Kidney epithelial cell (primary cell): ENCODE results near the gene BTBD9. TPM values are rescaled to one million over a fixed set of nuclear protein-coding genes. Genes with fewer than 3 reads are reported as not detected.

Experiments used
- DNase-seq: peaks from one replicate; pipeline ENCODE4 v3.0.0-alpha.2; 2010; ENCODE audit warnings: low read depth
- H3K27me3 ChIP-seq: 2 replicates; pipeline ENCODE4 v1.6.0; 2011; ENCODE audit warnings: low read length; ENCODE audit not compliant: control insufficient read depth, insufficient read depth
- H3K36me3 ChIP-seq: 2 replicates; pipeline ENCODE4 v1.5.1; 2011; ENCODE audit warnings: low read length; ENCODE audit not compliant: control insufficient read depth, insufficient read depth
- H3K4me3 ChIP-seq: 2 replicates; pipeline ENCODE4 v1.5.1; 2011; ENCODE audit warnings: low read depth, mild to moderate bottlenecking, control low read depth, low read length
- total RNA-seq: library from RNA; depleted of rRNA; stranded (reverse); fragments of >200 nt; gene quantifications from 2 replicates; pipeline ENCODE4 v1.2.3, GENCODE V29; 2015
- TF ChIP-seq, protein P1 (sequence below): IDR thresholded peaks from 2 replicates; pipeline ENCODE4 v1.5.1; 2011; ENCODE audit warnings: mild to moderate bottlenecking, moderate library complexity, low read length, control low read depth, inconsistent platforms; ENCODE audit not compliant: insufficient read depth, poor library complexity, severe bottlenecking

Gene BTBD9
- total RNA-seq, 1 donor from 2014 or later = 7.3 TPM

DNA sequence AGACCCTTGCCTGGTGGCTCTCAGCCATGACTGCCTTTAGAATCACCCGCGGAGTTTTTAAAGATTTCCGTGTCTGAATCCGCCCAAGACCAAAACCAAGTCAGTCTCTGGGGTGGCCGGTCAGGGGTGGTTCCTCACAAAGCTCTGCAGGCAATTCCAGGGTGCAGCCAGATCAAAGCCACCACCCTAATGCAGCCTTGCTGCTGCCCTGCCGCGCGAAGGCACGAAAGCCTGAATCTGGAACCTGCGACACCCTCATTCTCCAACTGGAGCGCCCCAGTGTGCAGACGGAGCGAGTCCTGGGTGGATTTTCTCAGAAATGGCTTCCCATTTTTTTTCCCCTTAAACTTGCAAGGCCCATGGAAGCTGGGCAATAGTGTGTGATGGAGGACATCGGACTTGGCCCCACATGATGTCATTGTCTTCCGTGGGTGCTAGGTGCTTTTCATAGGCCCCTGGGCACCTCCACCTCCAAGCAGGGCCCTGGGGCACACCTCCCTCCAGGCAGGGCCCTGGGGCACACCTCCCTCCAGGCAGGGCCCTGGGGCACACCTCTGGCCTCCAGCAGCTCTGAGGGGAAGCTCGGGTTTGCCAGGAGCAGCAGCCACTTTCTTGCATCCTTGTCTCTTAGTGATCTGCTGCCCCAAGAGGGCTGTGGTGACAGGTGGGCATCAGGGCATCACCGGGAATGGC, 477.1 kb downstream of the BTBD9 start:
- no peaks in the 10 kb centered on the region for H3K27me3 ChIP-seq
- DNase-seq = no peak
- no peak overlapping the region for H3K4me3 ChIP-seq
- H3K36me3 ChIP-seq = no peaks in the 10 kb centered on the region
- TF ChIP-seq, protein P1, sequence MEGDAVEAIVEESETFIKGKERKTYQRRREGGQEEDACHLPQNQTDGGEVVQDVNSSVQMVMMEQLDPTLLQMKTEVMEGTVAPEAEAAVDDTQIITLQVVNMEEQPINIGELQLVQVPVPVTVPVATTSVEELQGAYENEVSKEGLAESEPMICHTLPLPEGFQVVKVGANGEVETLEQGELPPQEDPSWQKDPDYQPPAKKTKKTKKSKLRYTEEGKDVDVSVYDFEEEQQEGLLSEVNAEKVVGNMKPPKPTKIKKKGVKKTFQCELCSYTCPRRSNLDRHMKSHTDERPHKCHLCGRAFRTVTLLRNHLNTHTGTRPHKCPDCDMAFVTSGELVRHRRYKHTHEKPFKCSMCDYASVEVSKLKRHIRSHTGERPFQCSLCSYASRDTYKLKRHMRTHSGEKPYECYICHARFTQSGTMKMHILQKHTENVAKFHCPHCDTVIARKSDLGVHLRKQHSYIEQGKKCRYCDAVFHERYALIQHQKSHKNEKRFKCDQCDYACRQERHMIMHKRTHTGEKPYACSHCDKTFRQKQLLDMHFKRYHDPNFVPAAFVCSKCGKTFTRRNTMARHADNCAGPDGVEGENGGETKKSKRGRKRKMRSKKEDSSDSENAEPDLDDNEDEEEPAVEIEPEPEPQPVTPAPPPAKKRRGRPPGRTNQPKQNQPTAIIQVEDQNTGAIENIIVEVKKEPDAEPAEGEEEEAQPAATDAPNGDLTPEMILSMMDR = no peak

DNA sequence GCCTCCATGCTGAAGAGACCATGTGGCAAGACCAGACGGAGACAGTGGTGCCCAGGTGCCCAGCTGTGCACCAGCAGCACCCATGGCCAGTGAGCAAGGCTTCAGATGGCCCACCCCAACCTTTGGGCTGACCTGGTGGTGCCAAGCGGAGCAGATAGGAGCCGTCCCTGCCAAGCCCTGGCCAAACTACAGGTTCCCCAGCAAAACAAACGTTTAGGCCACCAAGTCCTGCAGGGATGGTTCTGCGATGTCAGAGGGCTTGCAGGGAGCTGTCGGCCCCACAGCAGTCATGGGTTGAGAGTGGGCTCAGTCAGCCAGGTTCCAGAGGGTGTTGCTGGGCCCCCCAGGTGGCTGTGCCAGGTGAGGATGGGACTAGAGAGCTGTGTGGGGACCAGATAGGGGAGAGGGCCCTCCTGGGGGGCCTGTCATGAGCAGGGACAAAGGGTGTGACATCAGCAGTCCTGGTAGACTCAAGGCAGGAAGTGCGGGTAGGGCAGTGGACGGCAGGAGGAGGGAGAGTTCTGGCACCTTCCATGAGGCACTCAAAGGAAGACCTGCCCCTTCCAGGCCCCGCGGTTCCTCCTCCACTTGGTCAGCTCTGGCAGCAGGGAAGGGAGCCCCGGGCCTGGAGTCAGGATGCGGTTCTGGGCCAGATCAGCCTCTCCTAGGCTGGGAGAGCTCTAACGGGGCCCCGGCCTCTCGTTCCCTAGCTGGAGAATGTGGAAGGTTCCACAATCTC, 477.8 kb downstream of the BTBD9 start:
- no peak for DNase-seq
- Histone ChIP-seq H3K36me3 (no peaks in the 10 kb centered on the region), H3K4me3 (no peak overlapping the region), H3K27me3 (no peaks in the 10 kb centered on the region)
- TF ChIP-seq, protein P1 = no peak

DNA sequence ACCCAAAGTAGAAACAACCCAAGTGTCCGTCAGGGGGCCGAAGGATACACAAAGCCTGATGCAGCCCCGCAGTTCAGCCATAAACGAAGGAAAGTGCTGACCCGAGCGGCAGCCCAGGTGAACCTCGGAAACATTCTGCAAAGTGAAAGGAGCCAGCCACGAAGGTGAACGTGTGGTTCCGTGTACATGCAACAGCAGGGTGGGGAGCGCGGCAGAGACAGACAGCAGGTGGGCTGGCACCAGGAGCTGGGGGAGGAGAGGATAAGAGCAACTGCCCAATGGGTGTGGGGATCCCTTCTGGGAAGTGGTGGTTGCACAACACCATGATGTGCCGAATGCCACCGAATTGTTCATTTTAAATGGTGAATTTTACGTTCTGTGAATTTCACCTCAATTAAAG, 478.4 kb downstream of the BTBD9 start:
- no peak overlapping the region for H3K4me3 ChIP-seq
- H3K27me3 ChIP-seq = no peaks in the 10 kb centered on the region
- DNase-seq = no peak

DNA sequence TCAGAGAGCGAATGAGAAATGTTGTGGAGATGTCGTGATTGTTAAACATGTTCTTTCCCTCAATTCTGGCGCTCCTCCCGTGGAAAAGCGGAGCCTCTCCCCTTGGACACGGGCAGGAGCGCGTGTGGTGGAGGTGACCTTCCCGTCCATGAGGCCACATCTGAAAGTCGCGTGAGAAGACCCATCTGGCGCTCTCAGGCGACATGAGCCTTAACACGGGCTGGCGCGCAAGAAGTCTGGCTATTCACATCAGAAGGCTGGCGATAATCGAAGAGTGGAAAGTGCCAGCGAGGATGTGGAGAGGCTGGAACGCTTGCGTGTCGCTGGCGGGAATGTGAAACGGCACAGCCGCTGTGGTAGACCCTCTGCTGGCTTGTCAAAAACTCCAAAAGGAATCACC, 478.9 kb downstream of the BTBD9 start:
- TF ChIP-seq, protein P1 = no peak
- DNase-seq = no peak
- Histone ChIP-seq H3K27me3 (no peaks in the 10 kb centered on the region), H3K36me3 (no peaks in the 10 kb centered on the region), H3K4me3 (no peak overlapping the region)

More for the DNA sequence above, 478.4 kb downstream of the BTBD9 start:
- H3K36me3 ChIP-seq = no peaks in the 10 kb centered on the region
- TF ChIP-seq, protein P1 = no peak

DNA sequence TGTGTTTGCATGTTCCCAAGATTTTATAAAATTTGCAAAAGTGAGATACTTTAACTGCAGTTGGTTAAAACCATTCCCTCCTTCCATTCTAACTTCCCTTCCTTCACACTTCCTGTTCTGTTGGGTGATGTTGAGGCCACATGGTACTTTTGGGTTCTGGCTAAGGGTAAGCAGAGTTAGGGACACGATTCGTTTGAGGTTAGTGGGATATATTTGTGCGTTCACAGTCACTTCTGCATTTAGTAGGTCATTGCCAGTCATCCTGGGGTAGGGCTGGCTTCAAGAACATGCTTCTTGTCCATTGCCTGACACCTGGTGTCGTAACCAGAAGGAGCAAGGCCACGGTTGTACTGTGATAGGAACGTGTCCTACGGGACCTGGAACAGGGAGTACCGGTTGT, 480.1 kb downstream of the BTBD9 start:
- H3K4me3 ChIP-seq = no peak overlapping the region
- no peaks in the 10 kb centered on the region for H3K27me3 ChIP-seq
- DNase-seq = no peak
- TF ChIP-seq, protein P1 = no peak
- no peaks in the 10 kb centered on the region for H3K36me3 ChIP-seq
